ENCODE results near the gene ALX1. TPM values are rescaled to one million over a fixed set of nuclear protein-coding genes. Genes with fewer than 3 reads are reported as not detected.

ALX1 gene
- total RNA-seq, 4 donors from 2014 or later: not detected

- in situ Hi-C loops (cut with MboI; ENCODE audit: low sequenced_read_pairs in 4 of 4): no loop called here
- no peaks in the 10 kb centered on the region for H3K36me3 ChIP-seq
- no peak overlapping the region for H3K4me3 ChIP-seq
- intact Hi-C loops (cut with DNase I; ENCODE audit: low total_unique reads): no loop called here
- ATAC-seq: no peak
- no peak overlapping the region for H3K27ac ChIP-seq
- peaks cover 62 to 69% (median 65%) of the 10 kb centered on the region in 3 donors for H3K27me3 ChIP-seq
- no peaks in the 10 kb centered on the region for H3K9me3 ChIP-seq
- no peak for DNase-seq
- TF ChIP-seq CTCF (IDR thresholded peaks at IDR 0.05 in 4 of 5, conservative IDR thresholded peaks at IDR 0.05 in 1 of 5): no peak
- TF ChIP-seq POLR2A (IDR thresholded peaks at IDR 0.05): no peak
- peaks cover 13 to 15% of the 10 kb centered on the region in 2 donors for H3K4me1 ChIP-seq
These were observed 1.8 kb downstream of the ALX1 start for GRCh38 chr12:85281636-85282312.

DNA sequence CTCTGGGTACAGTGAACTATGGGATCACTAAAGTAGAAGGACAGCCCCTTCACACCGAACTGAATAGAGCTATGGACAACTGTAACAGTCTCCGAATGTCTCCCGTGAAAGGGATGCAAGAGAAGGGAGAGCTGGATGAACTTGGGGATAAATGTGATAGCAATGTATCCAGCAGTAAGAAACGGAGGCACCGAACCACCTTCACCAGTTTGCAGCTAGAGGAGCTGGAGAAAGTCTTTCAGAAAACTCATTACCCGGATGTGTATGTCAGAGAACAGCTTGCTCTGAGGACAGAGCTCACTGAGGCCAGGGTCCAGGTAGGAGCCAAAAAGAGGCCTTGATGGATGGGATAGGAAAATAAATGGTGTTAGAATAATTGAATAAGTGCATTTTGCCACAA, 3.5 kb downstream of the ALX1 start:
- intact Hi-C loops (cut with DNase I; ENCODE audit: low total_unique reads): no loop called here
- ATAC-seq: no peak
- Histone ChIP-seq H3K27me3 (peaks cover 49 to 56% (median 52%) of the 10 kb centered on the region in 3 donors), H3K36me3 (no peaks in the 10 kb centered on the region), H3K27ac (no peak overlapping the region), H3K4me3 (no peak overlapping the region), H3K9me3 (no peaks in the 10 kb centered on the region), H3K4me1 (peaks cover 13 to 15% of the 10 kb centered on the region in 2 donors)
- TF ChIP-seq CTCF (IDR thresholded peaks at IDR 0.05 in 4 of 5, conservative IDR thresholded peaks at IDR 0.05 in 1 of 5) (no peak), POLR2A (IDR thresholded peaks at IDR 0.05) (no peak)
- in situ Hi-C loops (cut with MboI; ENCODE audit: low sequenced_read_pairs in 4 of 4): no loop called here
- no peak for DNase-seq

DNA sequence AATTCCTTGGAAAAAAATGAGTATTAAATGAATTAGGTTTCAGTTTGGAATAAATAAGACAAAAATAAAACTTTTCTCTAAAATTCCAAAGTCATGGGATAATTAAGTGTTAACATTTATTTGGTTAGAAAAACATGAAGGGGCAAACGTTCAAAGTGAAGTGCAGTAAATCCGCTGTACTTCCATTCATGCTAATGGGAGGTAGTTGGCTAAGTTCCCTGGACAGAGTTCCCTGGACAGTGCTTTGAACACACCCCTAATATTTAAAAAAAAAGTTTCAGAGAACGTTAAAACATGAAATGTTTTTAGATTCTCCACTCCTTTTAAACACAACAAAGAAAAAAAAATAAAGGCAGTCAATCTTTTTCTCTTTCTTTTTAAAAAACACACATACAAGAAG, 16.3 kb downstream of the ALX1 start:
- no peaks in the 10 kb centered on the region for H3K27me3 ChIP-seq
- H3K4me3 ChIP-seq: no peak overlapping the region
- no peak for ATAC-seq
- in situ Hi-C loops (cut with MboI; ENCODE audit: low sequenced_read_pairs in 4 of 4) (no loop called here), intact Hi-C loops (cut with DNase I; ENCODE audit: low total_unique reads) (no loop called here)
- H3K4me1 ChIP-seq: no peaks in the 10 kb centered on the region
- TF ChIP-seq POLR2A (IDR thresholded peaks at IDR 0.05): no peak
- TF ChIP-seq CTCF (IDR thresholded peaks at IDR 0.05 in 4 of 5, conservative IDR thresholded peaks at IDR 0.05 in 1 of 5): no peak
- no peak for DNase-seq
- no peaks in the 10 kb centered on the region for H3K9me3 ChIP-seq
- no peaks in the 10 kb centered on the region for H3K36me3 ChIP-seq
- no peak overlapping the region for H3K27ac ChIP-seq

DNA sequence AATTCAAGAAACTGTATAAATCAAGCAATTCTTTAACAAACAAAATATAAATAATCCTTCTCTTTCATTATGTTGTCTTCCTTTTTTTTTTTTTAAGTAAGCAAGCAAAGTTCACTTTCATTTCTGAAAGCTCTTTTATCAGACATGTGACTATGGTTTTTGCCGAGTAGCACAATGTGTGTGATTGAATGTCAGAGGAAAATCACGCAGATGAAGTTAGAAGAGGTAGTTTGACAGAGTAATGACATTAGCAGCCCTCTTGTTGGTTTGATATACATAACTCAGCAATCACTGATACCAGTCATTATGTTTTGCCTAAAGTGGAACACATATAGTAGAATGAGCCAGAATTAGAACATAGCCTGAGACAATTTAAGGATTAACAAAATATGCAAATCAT, 19.0 kb downstream of the ALX1 start:
- H3K27me3 ChIP-seq: no peaks in the 10 kb centered on the region
- no peaks in the 10 kb centered on the region for H3K4me1 ChIP-seq
- no peak overlapping the region for H3K27ac ChIP-seq
- DNase-seq (no peak), ATAC-seq (no peak)
- no peak for TF ChIP-seq CTCF (IDR thresholded peaks at IDR 0.05 in 4 of 5, conservative IDR thresholded peaks at IDR 0.05 in 1 of 5)
- no peak for TF ChIP-seq POLR2A (IDR thresholded peaks at IDR 0.05)
- H3K36me3 ChIP-seq: no peaks in the 10 kb centered on the region
- intact Hi-C loops (cut with DNase I; ENCODE audit: low total_unique reads) (no loop called here), in situ Hi-C loops (cut with MboI; ENCODE audit: low sequenced_read_pairs in 4 of 4) (no loop called here)
- H3K4me3 ChIP-seq: no peak overlapping the region
- H3K9me3 ChIP-seq: no peaks in the 10 kb centered on the region

DNA sequence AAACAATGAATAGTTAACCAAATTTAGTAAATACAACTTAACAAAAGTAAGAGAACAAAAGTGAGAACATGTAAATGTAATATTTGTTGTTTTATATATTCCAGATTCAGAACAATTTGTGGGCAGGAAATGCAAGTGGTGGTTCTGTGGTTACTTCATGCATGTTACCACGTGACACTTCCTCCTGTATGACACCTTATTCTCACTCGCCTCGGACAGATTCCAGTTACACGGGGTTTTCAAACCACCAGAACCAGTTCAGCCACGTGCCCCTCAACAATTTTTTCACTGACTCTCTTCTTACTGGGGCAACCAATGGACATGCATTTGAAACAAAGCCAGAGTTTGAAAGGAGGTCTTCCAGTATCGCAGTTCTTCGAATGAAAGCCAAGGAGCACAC, 21.0 kb downstream of the ALX1 start:
- in situ Hi-C loops (cut with MboI; ENCODE audit: low sequenced_read_pairs in 4 of 4): no loop called here
- no peaks in the 10 kb centered on the region for H3K9me3 ChIP-seq
- TF ChIP-seq POLR2A (IDR thresholded peaks at IDR 0.05) (no peak), CTCF (IDR thresholded peaks at IDR 0.05 in 4 of 5, conservative IDR thresholded peaks at IDR 0.05 in 1 of 5) (no peak)

More for the DNA sequence above, 21.0 kb downstream of the ALX1 start:
- intact Hi-C loops (cut with DNase I; ENCODE audit: low total_unique reads): no loop called here
- ATAC-seq (no peak), DNase-seq (no peak)
- no peaks in the 10 kb centered on the region for H3K36me3 ChIP-seq
- H3K4me3 ChIP-seq: no peak overlapping the region
- no peaks in the 10 kb centered on the region for H3K4me1 ChIP-seq
- H3K27ac ChIP-seq: no peak overlapping the region
- H3K27me3 ChIP-seq: no peaks in the 10 kb centered on the region
